Lower leg skin (tissue), 4 donors: ENCODE measurements around the gene KCNB1. TPM values are rescaled to one million over a fixed set of nuclear protein-coding genes. Genes with fewer than 3 reads are reported as not detected.

Experiments used
- DNase-seq, 2 donors: peaks; one replicate each; pipeline ENCODE4 v3.0.0-alpha.2; 2019; ENCODE audit warnings: low spot score in 2 of 2
- H3K4me3 ChIP-seq: fragments of 200-600 bp; sonication (generic); 2 replicates; pipeline ENCODE4 v1.5.1; 2017; ENCODE audit warnings: mild to moderate bottlenecking, low read depth; ENCODE audit not compliant: poor library complexity, severe bottlenecking
- CTCF ChIP-seq, 3 donors: fragments of 450-650 bp; IDR thresholded peaks; one replicate each; pipeline ENCODE4 v1.5.1; 2016; ENCODE audit warnings: antibody characterized with exemption in 3 of 3, mild to moderate bottlenecking in 3 of 3, moderate library complexity in 2 of 3
- POLR2A ChIP-seq, 2 donors: fragments of 450-650 bp; IDR thresholded peaks; one replicate each; pipeline ENCODE4 v1.6.1; 2016 to 2017; ENCODE audit warnings: antibody characterized with exemption in 2 of 2, mild to moderate bottlenecking in 1 of 2, moderate library complexity in 1 of 2
- WGBS, 2 donors: methylation state at CpG; one replicate each; pipeline ENCODE4 v1.1.5; 2018; 5-methylcytosine and 5-hydroxymethylcytosine counted together
- intact Hi-C: fragments of 100-400 bp; cut with DNase I; formaldehyde crosslinking; loops from one replicate; pipeline ENCODE4 v1.15.0; 2023; ENCODE audit warnings: low total_unique reads
- total RNA-seq, 4 donors: library from RNA; depleted of rRNA; stranded (reverse); fragments of >200 nt; gene quantifications; one replicate each; pipeline ENCODE4 v1.1.0, GENCODE V29; 2016

KCNB1 gene
- total RNA-seq, 4 donors from 2014 or later: 0.30 to 5.2 (median 0.81) TPM

- intact Hi-C loops: no loop called here
- TF ChIP-seq POLR2A (IDR thresholded peaks at IDR 0.05): no peak
- TF ChIP-seq CTCF (IDR thresholded peaks at IDR 0.05): no peak
- 28 to 31% methylated on average over 9 of the region's 9 CpGs for WGBS, 2 donors
- DNase-seq: no peak
- H3K4me3 ChIP-seq: no peak overlapping the region
These were observed 30.4 kb downstream of the KCNB1 start for GRCh38 chr20:49452011-49452482.

GRCh38 chr20:49450281-49450721 lies 32.2 kb downstream of the KCNB1 start:
- intact Hi-C loops: no loop called here
- DNase-seq: no peak
- no peak for TF ChIP-seq POLR2A (IDR thresholded peaks at IDR 0.05)
- no peak for TF ChIP-seq CTCF (IDR thresholded peaks at IDR 0.05)
- WGBS, 2 donors: 66% methylated on average over 14 of the region's 14 CpGs
- no peak overlapping the region for H3K4me3 ChIP-seq

- TF ChIP-seq CTCF (IDR thresholded peaks at IDR 0.05): no peak
- no peak for TF ChIP-seq POLR2A (IDR thresholded peaks at IDR 0.05)
- no peak overlapping the region for H3K4me3 ChIP-seq
- DNase-seq: no peak
- 54 to 69% methylated on average over 6 of the region's 6 CpGs for WGBS, 2 donors
- intact Hi-C loops: no loop called here
These were observed 33.6 kb downstream of the KCNB1 start for GRCh38 chr20:49448917-49449316.

- peak; percentile 20 to 86 for DNase-seq
- no peak for TF ChIP-seq CTCF (IDR thresholded peaks at IDR 0.05)
- no peak for TF ChIP-seq POLR2A (IDR thresholded peaks at IDR 0.05)
- intact Hi-C loops: no loop called here
- H3K4me3 ChIP-seq: no peak overlapping the region
- WGBS, 2 donors: 23 to 35% methylated on average over 5 of the region's 5 CpGs
These were observed 34.3 kb downstream of the KCNB1 start for GRCh38 chr20:49447946-49448809.

- 63 to 70% methylated on average over 6 of the region's 6 CpGs for WGBS, 2 donors
- intact Hi-C loops: no loop called here
- no peak for TF ChIP-seq POLR2A (IDR thresholded peaks at IDR 0.05)
- TF ChIP-seq CTCF (IDR thresholded peaks at IDR 0.05): no peak
- no peak for DNase-seq
- no peak overlapping the region for H3K4me3 ChIP-seq
These were observed 35.1 kb downstream of the KCNB1 start for GRCh38 chr20:49447364-49447763.
